ENCODE measurements around the gene ATP6V1G1.
A peak's percentile ranks its signal among the peaks of the same experiment; 100 is the strongest.

ATP6V1G1 gene

GRCh38 chr9:114606068-114606467 lies 18.5 kb downstream of the ATP6V1G1 start:
- H3K4me1 Mint-ChIP-seq, result peaks cover 37% of the 10 kb centered on the region
- no peaks in the 10 kb centered on the region for H3K27me3 Mint-ChIP-seq (ENCODE audit: low read depth)

GRCh38 chr9:114606597-114607207 lies 19.1 kb downstream of the ATP6V1G1 start:
- H3K4me3 Mint-ChIP-seq, result peak overlapping the region in 2 of 3 experiments; percentile 13 to 32
- H3K9me3 Mint-ChIP-seq, result peaks cover 3% of the 10 kb centered on the region
- peak overlapping the region in 2 of 3 experiments; percentile 81 to 83 for H3K27ac Mint-ChIP-seq
- H3K4me1 Mint-ChIP-seq, result peaks cover 37% of the 10 kb centered on the region
- no peaks in the 10 kb centered on the region for H3K27me3 Mint-ChIP-seq (ENCODE audit: low read depth)
- peaks cover 11% of the 10 kb centered on the region for H3K36me3 Mint-ChIP-seq (ENCODE audit: low read depth)
- no peak for TF ChIP-seq CTCF (IDR thresholded peaks at IDR 0.05; ENCODE audit: unreplicated experiment in 3 of 3)

More at GRCh38 chr9:114606068-114606467, 18.5 kb downstream of the ATP6V1G1 start:
- peaks cover 7% of the 10 kb centered on the region for H3K9me3 Mint-ChIP-seq
- peak overlapping the region; percentile 8 to 81 (median 60) for H3K27ac Mint-ChIP-seq
- no peak overlapping the region for H3K4me3 Mint-ChIP-seq
- TF ChIP-seq CTCF (IDR thresholded peaks at IDR 0.05; ENCODE audit: unreplicated experiment in 3 of 3), result no peak
- peaks cover 17% of the 10 kb centered on the region for H3K36me3 Mint-ChIP-seq (ENCODE audit: low read depth)

- no peaks in the 10 kb centered on the region for H3K9me3 Mint-ChIP-seq
- peaks cover under 1% of the 10 kb centered on the region for H3K36me3 Mint-ChIP-seq (ENCODE audit: low read depth)
- H3K27me3 Mint-ChIP-seq (ENCODE audit: low read depth), result no peaks in the 10 kb centered on the region
- H3K4me1 Mint-ChIP-seq, result peaks cover 49% of the 10 kb centered on the region
- peak overlapping the region; percentile 46 to 68 (median 62) for H3K4me3 Mint-ChIP-seq
- TF ChIP-seq CTCF (IDR thresholded peaks at IDR 0.05; ENCODE audit: unreplicated experiment in 3 of 3), result no peak
- H3K27ac Mint-ChIP-seq, result peak overlapping the region; percentile 30 to 83 (median 81)
Observed at GRCh38 chr9:114607671-114608524, 20.3 kb downstream of the ATP6V1G1 start.

- no peak for TF ChIP-seq CTCF (IDR thresholded peaks at IDR 0.05; ENCODE audit: unreplicated experiment in 3 of 3)
- H3K27me3 Mint-ChIP-seq (ENCODE audit: low read depth), result no peaks in the 10 kb centered on the region
- peaks cover 49% of the 10 kb centered on the region for H3K4me1 Mint-ChIP-seq
- no peaks in the 10 kb centered on the region for H3K9me3 Mint-ChIP-seq
- H3K36me3 Mint-ChIP-seq (ENCODE audit: low read depth), result no peaks in the 10 kb centered on the region
- peak overlapping the region; percentile 30 to 83 (median 81) for H3K27ac Mint-ChIP-seq
- peak overlapping the region; percentile 37 to 68 (median 46) for H3K4me3 Mint-ChIP-seq
Observed at GRCh38 chr9:114608525-114608796, 20.9 kb downstream of the ATP6V1G1 start.

GRCh38 chr9:114611516-114612271 lies 24.1 kb downstream of the ATP6V1G1 start:
- Mint-ChIP-seq H3K4me3 (peak overlapping the region; percentile 83 to 95 (median 88)), H3K27ac (peak overlapping the region; percentile 94 to 98 (median 98)), H3K9me3 (no peaks in the 10 kb centered on the region), H3K4me1 (peaks cover 34% of the 10 kb centered on the region), H3K27me3 (ENCODE audit: low read depth) (no peaks in the 10 kb centered on the region), H3K36me3 (ENCODE audit: low read depth) (peaks cover 4% of the 10 kb centered on the region)
- no peak for TF ChIP-seq CTCF (IDR thresholded peaks at IDR 0.05; ENCODE audit: unreplicated experiment in 3 of 3)
